ENCODE measurements around the gene ATP10A.

DNA sequence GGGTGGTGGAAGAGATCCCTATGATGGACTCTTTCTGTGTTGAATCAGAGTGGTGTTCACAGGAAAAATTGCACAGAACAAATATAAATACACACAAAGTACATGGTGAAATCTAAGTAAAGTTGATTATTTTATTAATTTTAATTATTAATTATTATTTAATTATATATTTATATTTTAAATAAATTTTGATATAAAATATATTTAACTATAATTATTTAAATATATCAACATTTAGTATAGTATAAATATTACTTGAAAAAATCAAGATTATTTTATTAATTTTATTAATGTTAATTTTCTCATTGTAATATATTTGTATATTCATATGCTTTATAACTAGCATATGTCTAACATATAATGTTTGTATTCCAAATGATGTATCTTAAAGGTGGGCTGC is 11.3 kb upstream of the ATP10A start:
- TF ChIP-seq, protein P1, sequence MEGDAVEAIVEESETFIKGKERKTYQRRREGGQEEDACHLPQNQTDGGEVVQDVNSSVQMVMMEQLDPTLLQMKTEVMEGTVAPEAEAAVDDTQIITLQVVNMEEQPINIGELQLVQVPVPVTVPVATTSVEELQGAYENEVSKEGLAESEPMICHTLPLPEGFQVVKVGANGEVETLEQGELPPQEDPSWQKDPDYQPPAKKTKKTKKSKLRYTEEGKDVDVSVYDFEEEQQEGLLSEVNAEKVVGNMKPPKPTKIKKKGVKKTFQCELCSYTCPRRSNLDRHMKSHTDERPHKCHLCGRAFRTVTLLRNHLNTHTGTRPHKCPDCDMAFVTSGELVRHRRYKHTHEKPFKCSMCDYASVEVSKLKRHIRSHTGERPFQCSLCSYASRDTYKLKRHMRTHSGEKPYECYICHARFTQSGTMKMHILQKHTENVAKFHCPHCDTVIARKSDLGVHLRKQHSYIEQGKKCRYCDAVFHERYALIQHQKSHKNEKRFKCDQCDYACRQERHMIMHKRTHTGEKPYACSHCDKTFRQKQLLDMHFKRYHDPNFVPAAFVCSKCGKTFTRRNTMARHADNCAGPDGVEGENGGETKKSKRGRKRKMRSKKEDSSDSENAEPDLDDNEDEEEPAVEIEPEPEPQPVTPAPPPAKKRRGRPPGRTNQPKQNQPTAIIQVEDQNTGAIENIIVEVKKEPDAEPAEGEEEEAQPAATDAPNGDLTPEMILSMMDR (IDR thresholded peaks at IDR 0.05): no peak
- TF ChIP-seq POLR2A (IDR thresholded peaks at IDR 0.05): no peak

Measured in adrenal gland (tissue), 5 donors.